Measurements from ENCODE around the gene NPR2.

DNA sequence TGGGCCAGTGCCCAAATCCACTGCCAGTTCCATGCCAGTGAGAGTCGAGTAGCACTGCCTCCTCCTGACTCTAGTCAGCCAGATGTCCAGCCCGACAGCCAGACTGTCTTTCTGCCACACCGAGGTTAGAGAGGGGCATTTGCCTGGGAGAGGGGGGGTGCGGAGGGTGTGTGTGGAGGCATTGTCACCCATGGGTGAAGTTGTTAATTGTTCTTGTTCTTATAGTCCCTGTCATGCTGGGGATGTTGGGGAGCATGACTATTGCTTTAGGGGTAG lies 41.2 kb upstream of the NPR2 start:
- TF ChIP-seq SIN3A (IDR thresholded peaks at IDR 0.05; ENCODE audit: low read depth) (no peak), POLR2A (IDR thresholded peaks at IDR 0.05; ENCODE audit: borderline replicate concordance, extremely low read depth, insufficient read depth, insufficient read length) (no peak), JUND (IDR thresholded peaks at IDR 0.05) (no peak), EZH2phosphoT487 (IDR thresholded peaks at IDR 0.05; ENCODE audit: borderline replicate concordance) (no peak)
- TF ChIP-seq, protein P1, sequence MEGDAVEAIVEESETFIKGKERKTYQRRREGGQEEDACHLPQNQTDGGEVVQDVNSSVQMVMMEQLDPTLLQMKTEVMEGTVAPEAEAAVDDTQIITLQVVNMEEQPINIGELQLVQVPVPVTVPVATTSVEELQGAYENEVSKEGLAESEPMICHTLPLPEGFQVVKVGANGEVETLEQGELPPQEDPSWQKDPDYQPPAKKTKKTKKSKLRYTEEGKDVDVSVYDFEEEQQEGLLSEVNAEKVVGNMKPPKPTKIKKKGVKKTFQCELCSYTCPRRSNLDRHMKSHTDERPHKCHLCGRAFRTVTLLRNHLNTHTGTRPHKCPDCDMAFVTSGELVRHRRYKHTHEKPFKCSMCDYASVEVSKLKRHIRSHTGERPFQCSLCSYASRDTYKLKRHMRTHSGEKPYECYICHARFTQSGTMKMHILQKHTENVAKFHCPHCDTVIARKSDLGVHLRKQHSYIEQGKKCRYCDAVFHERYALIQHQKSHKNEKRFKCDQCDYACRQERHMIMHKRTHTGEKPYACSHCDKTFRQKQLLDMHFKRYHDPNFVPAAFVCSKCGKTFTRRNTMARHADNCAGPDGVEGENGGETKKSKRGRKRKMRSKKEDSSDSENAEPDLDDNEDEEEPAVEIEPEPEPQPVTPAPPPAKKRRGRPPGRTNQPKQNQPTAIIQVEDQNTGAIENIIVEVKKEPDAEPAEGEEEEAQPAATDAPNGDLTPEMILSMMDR (IDR thresholded peaks at IDR 0.05 in 2 of 3, conservative IDR thresholded peaks at IDR 0.05 in 1 of 3; ENCODE audit: borderline replicate concordance in 1 of 3, insufficient read depth in 1 of 3, low read depth in 2 of 3, low read length in 2 of 3), result no peak
